ENCODE results near the gene CREB3L4. TPM values are rescaled to one million over a fixed set of nuclear protein-coding genes. Genes with fewer than 3 reads are reported as not detected.

CREB3L4 gene
- total and polyA plus RNA-seq, 2 of the 4 experiments (the other 2 are of a cell fraction): 6.5 to 9.8 TPM

DNA sequence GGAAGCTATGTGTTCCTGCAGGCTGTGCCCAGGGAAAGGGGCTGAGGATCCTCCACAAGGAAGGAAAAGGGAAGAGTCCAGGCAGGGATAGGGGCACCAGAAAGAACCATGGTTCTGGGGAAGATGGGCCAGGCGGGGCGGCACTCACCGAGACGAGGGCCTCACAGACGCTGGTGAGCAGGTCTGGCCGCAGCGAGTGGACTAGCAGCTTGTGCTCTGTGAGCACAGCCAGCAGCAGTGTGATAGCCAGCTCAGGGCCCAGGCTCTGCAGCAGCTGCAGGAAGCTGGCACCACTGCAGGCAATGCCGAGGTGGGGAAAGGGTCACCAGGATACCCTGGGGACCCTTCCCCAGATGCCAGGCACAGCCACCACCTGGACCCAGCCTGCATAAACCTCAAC is 26.9 kb upstream of the CREB3L4 start:
- no peak overlapping the region for H3K4ac ChIP-seq (ENCODE audit: low read depth, low read length)
- peaks cover 21% of the 10 kb centered on the region; the same call in 1 of the 2 replicates for H3K9me1 ChIP-seq (ENCODE audit: insufficient read depth, low read length)
- H4K5ac ChIP-seq (ENCODE audit: low read depth, low read length): no peak overlapping the region
- ChIA-PET CTCF (no interaction called here), POLR2A (ENCODE audit: unreplicated experiment) (interaction anchor here (1.1 kb wide), 1 partner anchor 17 kb away, joined by 3 read pairs; no protein-coding TSS in a partner anchor)
- 100% methylated on average over 3 of the region's 8 CpGs; no CpG with 5 or more reads in 1 of the 2 experiments for WGBS, 2 experiments (ENCODE audit: extremely low coverage in 2 of 2, insufficient read length in 1 of 2)
- no peak overlapping the region for H4K91ac ChIP-seq (ENCODE audit: insufficient read depth, low read depth, low read length)
- peaks cover 6% of the 10 kb centered on the region for H3K4me1 ChIP-seq (ENCODE audit: control insufficient read depth, insufficient read depth, low read length)
- H3K79me1 ChIP-seq (ENCODE audit: low read depth in 1 of 2, low read length in 2 of 2): peaks cover 15 to 46% of the 10 kb centered on the region in 2 experiments
- no peak overlapping the region for H3K27ac ChIP-seq (ENCODE audit: insufficient read depth, low read length)
- DNase-seq (no peak), ATAC-seq (ENCODE audit: low read depth) (no peak)
- peaks cover 59% of the 10 kb centered on the region for H3K36me3 ChIP-seq (ENCODE audit: control insufficient read depth, insufficient read depth, low read length)
- H3K14ac ChIP-seq (replicated peaks; ENCODE audit: low read depth, low read length): no peak overlapping the region
- H3K9ac ChIP-seq (ENCODE audit: low read depth, low read length): no peak overlapping the region
- BruUV-seq (replicated peaks): no TSS peak
- H2AK5ac ChIP-seq (ENCODE audit: low read depth, low read length): no peak overlapping the region
- H3K56ac ChIP-seq (ENCODE audit: extremely low read depth, insufficient read depth, low read length): no peak overlapping the region
- H2BK15ac ChIP-seq (ENCODE audit: low read depth, low read length): no peak overlapping the region
- no peaks in the 10 kb centered on the region; the same call in 1 of the 2 replicates for H4K20me1 ChIP-seq (ENCODE audit: insufficient read depth, low read length)
- H2AK9ac ChIP-seq (replicated peaks; ENCODE audit: low read depth, low read length, poor library complexity): no peak overlapping the region
- H3K9me3 ChIP-seq (ENCODE audit: control insufficient read depth, insufficient read depth, low read length): no peaks in the 10 kb centered on the region
- H2BK5ac ChIP-seq (ENCODE audit: low read depth, low read length, poor library complexity, severe bottlenecking): no peak overlapping the region
- H3K4me3 ChIP-seq (ENCODE audit: insufficient read depth, low read depth, low read length): no peak overlapping the region
- TF ChIP-seq MXI1 (IDR thresholded peaks at IDR 0.05; ENCODE audit: borderline replicate concordance, low read depth, low read length) (no peak), CHD1 (IDR thresholded peaks at IDR 0.05; ENCODE audit: low read depth, low read length) (no peak), RAD21 (IDR thresholded peaks at IDR 0.05; ENCODE audit: low read length) (no peak), BHLHE40 (IDR thresholded peaks at IDR 0.05; ENCODE audit: low read depth, low read length) (no peak), POLR2A (IDR thresholded peaks at IDR 0.05; ENCODE audit: low read depth, low read length) (no peak), NFE2L2 (IDR thresholded peaks at IDR 0.05; ENCODE audit: low read depth, low read length) (no peak), RCOR1 (IDR thresholded peaks at IDR 0.05; ENCODE audit: insufficient replicate concordance, low read length) (no peak), CEBPB (IDR thresholded peaks at IDR 0.05; ENCODE audit: low read depth, low read length) (no peak)
- TF ChIP-seq, protein P1, sequence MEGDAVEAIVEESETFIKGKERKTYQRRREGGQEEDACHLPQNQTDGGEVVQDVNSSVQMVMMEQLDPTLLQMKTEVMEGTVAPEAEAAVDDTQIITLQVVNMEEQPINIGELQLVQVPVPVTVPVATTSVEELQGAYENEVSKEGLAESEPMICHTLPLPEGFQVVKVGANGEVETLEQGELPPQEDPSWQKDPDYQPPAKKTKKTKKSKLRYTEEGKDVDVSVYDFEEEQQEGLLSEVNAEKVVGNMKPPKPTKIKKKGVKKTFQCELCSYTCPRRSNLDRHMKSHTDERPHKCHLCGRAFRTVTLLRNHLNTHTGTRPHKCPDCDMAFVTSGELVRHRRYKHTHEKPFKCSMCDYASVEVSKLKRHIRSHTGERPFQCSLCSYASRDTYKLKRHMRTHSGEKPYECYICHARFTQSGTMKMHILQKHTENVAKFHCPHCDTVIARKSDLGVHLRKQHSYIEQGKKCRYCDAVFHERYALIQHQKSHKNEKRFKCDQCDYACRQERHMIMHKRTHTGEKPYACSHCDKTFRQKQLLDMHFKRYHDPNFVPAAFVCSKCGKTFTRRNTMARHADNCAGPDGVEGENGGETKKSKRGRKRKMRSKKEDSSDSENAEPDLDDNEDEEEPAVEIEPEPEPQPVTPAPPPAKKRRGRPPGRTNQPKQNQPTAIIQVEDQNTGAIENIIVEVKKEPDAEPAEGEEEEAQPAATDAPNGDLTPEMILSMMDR (conservative IDR thresholded peaks at IDR 0.05; ENCODE audit: low read depth, low read length): no peak
- no peak overlapping the region for H3K18ac ChIP-seq (ENCODE audit: low read depth, low read length)
- in situ Hi-C loops (cut with MboI; ENCODE audit: low sequenced_read_pairs): no loop called here
- H3K4me2 ChIP-seq (ENCODE audit: low read depth, low read length): no peak overlapping the region
- H4K8ac ChIP-seq (ENCODE audit: low read depth in 2 of 2, low read length in 2 of 2): no peak overlapping the region
- intact Hi-C loops (cut with micrococcal nuclease): no loop called here
- no peak overlapping the region for H2BK20ac ChIP-seq (ENCODE audit: low read depth, low read length)
- no peak overlapping the region for H3K23ac ChIP-seq (ENCODE audit: low read depth, low read length)
- dilution Hi-C loops (cut with HindIII; ENCODE audit: low sequenced_read_pairs, unreplicated experiment): no loop called here
- H2AFZ ChIP-seq (replicated peaks; ENCODE audit: low read length, poor library complexity): no peak overlapping the region
- H2BK120ac ChIP-seq (ENCODE audit: low read depth, low read length): no peak overlapping the region
- H3K27me3 ChIP-seq (ENCODE audit: control insufficient read depth, insufficient read depth, low read length): no peaks in the 10 kb centered on the region
